Fibroblast of pulmonary artery (primary cell): ENCODE data around the gene NDUFA8.

Experiments
- DNase-seq: peaks from one replicate; pipeline ENCODE4 v3.0.0-alpha.2; 2010; ENCODE audit warnings: low read depth
- H3K4me3 ChIP-seq: replicated peaks from 2 replicates; pipeline ENCODE4 v1.5.1; 2011; ENCODE audit warnings: low read depth, mild to moderate bottlenecking, control low read depth, low read length, moderate library complexity
- TF ChIP-seq, protein P1 (sequence below): IDR thresholded peaks from 2 replicates; pipeline ENCODE4 v1.5.1; 2011; ENCODE audit warnings: mild to moderate bottlenecking, control low read depth, low read length, inconsistent platforms; ENCODE audit errors: missing control alignments

Gene NDUFA8

DNA sequence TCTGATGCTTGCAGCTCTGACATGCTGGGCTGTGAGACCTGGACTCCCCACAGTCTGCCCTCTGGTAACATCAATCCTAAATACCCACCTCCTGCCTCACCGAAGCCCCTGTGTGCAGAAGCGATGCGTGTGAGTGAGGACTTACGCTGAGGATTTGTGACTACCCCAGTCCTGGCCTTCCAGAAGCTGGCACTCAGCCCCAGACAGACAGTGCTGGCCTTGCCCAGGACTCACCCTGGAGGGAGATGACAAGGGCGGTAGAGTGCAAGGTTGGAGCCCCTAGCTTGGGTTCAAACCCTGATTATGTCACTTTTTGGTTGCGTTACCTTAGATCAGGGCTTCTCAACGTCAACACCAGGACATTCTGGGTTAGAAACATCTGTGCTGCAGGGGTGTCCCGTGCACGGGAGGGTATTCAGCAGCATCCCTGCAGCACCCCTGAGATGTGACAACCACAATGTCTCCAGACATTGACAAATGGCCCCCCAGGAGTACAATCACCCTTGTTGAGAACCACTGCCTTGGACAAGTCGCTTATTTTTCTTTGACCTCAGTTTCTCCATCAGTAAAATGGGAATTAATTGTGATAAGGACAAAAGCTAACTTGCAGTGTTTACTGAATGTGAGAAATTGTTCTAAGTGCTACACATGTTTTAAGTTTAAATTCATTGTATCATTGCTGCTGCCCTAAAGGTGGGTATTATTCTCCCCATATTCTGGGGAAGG, 43.0 kb downstream of the NDUFA8 start:
- no peak for DNase-seq
- TF ChIP-seq, protein P1, sequence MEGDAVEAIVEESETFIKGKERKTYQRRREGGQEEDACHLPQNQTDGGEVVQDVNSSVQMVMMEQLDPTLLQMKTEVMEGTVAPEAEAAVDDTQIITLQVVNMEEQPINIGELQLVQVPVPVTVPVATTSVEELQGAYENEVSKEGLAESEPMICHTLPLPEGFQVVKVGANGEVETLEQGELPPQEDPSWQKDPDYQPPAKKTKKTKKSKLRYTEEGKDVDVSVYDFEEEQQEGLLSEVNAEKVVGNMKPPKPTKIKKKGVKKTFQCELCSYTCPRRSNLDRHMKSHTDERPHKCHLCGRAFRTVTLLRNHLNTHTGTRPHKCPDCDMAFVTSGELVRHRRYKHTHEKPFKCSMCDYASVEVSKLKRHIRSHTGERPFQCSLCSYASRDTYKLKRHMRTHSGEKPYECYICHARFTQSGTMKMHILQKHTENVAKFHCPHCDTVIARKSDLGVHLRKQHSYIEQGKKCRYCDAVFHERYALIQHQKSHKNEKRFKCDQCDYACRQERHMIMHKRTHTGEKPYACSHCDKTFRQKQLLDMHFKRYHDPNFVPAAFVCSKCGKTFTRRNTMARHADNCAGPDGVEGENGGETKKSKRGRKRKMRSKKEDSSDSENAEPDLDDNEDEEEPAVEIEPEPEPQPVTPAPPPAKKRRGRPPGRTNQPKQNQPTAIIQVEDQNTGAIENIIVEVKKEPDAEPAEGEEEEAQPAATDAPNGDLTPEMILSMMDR, result no peak
- no peak overlapping the region for H3K4me3 ChIP-seq

DNA sequence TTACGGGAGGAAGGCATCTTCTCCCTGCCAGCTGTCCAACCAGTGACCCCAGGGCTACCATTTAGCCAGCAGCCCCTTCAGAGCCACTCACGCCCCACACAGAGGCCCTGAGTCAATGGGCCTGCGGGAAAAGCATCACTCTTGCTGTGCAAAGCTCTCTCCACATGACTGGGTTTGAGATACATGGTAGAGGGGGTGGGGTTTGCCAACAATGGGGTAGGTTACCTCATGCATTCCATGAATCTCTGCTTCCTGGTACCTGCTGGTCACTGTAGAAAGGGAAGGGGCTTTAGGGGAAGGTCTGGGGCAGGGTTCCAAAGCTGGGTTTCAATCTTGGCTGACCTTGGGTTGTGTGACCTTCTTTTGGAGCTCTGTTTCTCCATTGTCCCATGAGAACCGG, 43.5 kb downstream of the NDUFA8 start:
- TF ChIP-seq, protein P1, result no peak
- no peak overlapping the region for H3K4me3 ChIP-seq
- no peak for DNase-seq

DNA sequence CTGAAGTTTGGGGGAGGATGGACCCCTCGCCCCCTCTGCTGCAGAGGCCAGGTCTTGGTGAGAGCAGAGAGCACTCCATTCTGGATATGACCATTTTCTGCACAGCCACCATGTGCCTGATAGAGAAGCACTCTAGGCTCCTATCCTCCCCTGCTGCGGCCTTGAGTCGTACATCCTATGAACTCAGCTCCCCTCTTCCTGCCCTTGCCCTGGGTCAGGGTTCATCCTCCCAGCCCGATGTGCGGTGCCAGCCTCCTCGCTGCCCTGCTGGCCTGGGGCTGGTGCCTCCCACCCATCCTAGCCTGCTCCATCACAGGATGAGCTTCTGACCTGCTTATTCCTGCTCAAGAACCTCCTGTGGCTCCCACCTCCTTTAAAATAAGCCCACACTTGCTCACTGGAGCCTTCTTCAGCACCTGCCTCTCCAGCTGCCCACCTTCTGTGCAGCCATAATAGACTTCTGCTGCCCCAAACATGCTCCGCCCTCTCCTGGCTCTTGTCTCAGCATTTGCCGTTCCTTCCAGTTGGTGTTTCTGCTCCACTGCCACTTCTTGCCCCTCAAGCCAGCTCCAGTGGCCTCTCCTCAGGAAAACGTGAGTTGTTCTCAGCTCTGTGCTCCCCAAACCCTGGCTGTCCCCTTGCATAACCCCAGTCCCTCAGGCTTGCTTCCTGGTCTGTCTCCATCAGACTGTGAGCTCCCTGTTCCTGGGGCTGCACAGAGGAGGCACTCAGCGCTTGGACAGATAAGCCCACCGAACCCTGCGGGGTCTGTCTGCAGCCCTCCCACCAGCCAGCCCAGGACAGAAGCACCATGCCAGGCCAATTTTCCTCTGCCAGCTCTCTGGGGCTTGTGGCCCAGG, 44.2 kb downstream of the NDUFA8 start:
- no peak for DNase-seq
- no peak overlapping the region for H3K4me3 ChIP-seq
- TF ChIP-seq, protein P1, result no peak

DNA sequence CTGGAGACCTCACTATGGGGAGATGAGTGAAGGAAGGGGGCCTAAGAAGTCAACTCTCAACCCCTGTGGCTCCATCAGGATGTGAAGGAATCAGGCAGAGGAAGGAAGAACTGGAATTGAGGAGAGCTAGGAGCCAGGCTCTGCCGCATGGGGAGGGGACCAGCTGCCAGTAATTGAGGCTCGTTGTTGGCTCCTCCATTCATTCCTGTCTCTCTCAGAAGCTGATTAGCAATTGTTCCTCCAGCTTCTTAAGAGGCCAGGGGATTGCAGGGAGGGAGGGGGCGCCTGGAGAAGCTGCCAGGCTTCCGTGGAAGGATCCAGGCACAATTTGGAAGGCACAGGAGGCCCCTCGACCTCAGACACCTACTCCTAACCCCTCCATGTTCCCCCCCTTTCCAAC, 46.0 kb downstream of the NDUFA8 start:
- H3K4me3 ChIP-seq, result no peak overlapping the region
- DNase-seq, result no peak
- TF ChIP-seq, protein P1, result no peak

DNA sequence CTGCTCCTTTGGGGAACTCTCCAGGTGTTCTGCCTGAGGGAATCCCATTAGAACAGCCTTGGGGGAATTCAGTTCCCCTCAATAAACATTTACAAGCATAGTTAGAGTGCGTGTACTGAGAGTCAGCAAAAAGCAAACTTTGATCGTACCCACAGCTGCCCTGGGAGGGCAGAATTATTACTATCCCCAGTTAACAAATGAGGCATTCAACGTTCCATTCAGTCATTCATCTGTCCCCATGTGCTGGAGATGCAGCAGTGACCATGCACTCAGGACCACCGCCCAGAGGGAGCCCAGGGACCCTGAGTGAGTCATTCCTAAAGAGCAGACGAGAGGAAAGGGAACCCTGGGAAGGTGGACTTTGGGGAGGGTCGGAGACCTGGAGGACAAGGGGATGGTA, 47.3 kb downstream of the NDUFA8 start:
- no peak for DNase-seq
- H3K4me3 ChIP-seq, result no peak overlapping the region
- TF ChIP-seq, protein P1, result no peak

DNA sequence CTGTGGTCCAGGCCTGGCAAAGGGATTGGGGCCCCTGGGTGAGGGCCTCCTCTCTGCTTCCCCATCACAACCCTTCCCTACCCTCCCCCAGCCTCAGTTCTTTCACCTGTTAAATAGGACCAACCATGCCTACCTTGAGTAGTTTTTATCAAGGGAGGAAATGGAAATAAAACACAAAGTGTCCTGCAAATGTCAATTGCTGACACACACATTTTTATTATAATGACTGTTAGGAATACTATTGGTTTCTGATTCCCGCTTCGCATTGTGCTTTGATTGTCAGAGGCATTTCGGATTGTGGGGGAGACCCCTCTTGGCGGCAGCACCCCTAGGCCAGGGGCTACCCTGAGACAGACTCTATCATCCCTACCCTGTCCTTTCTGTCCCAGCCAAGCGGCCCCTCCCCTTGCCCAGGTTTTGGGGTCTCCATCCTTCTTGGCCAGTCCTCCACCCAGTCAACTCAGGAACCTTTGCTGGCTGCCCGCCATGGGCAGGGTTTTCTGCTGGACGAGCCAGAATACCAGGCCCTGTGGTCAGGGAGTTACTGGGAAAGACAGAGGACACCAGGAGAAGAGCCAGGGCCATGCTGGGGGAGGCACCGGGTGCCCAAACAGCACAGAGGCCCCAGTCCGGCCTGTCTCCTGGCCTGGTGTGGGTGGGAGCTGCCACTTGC, 48.0 kb downstream of the NDUFA8 start:
- no peak overlapping the region for H3K4me3 ChIP-seq
- DNase-seq, result no peak
- TF ChIP-seq, protein P1, result no peak
